Right renal pelvis (tissue), 4 donors: Measurements from ENCODE around the gene GRID1. TPM values are rescaled to one million over a fixed set of nuclear protein-coding genes. Genes with fewer than 3 reads are reported as not detected.
A peak's percentile ranks its signal among the peaks of the same experiment; 100 is the strongest.

Source experiments
- DNase-seq, 4 donors: peaks; one replicate each; pipeline ENCODE4 v3.0.0-alpha.2; 2013; ENCODE audit warnings: low read depth in 4 of 4, low spot score in 3 of 4, missing footprints in 1 of 4
- polyA plus RNA-seq, 4 donors: library from polyadenylated mRNA; unstranded; fragments of 120-200 nt; gene quantifications; one replicate each; pipeline ENCODE4 v1.2.1, GENCODE V29; 2013; ENCODE audit not compliant: insufficient read length in 4 of 4

The GRID1 gene
- polyA plus RNA-seq, 4 donors: 1.5 to 2.3 (median 2.1) TPM

DNA sequence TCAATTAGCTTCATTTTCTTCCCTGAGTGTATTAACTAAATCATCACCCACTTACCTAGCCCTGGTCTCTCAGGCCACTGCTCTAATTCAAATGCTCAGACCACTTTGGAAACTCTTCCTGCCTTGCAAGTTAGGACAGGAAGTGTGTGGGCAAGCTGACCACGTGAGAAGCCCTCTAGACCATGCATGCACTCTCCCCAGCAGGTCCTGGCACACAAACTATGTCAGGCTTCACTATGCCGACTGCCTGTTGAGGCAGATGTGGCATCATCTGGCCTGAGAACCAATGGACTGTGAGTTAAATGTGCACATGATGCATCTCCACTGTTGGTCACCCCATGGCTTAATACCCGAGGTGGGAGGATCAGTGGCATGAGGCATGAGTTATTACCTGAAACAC is 439.6 kb downstream of the GRID1 start:
- no peak for DNase-seq

DNA sequence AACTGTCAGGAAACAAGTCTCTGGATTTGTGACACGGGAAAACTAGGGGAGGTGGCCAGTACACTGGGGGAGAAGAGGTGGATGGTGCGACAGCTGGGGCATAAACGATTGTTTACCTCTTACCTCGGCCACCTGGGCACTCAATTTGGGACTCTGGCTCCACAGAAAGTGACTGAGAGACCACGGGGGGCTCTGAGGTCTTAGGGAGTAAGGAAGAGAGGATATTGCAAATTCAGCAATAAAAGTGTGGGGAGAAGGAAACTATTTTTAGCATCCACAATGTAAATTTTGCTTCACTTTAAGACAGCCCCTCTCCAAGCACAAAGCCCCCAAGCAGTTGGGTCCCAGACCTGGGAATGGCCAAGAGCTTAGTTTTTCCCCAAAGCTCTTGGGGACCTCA is 440.5 kb downstream of the GRID1 start:
- DNase-seq: no peak

DNA sequence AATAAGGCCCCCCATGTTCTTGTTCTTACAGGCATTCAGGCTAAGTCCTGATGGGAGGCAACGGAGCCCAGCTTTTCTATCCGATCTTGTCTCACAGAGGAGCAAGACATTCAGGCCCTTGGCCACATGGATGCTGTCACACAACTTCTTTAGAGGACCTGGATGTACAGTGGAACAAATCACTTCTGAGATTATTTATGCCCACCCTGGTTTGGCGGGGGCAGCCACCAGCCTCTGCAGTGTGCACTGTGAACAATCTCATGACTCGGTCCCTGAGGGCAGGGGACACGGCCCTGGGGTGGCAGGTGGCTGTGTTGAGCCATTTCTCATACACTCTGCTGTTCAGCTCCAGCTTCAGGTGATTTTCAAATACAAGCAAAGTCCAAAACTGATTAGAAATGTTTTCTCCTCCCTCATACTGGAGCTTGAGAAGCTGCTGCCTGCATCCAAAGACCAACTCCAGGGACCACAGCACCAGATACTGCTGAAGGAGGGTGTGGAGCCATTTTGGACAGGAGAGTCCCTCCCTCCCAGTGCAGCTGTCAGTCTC is 441.3 kb downstream of the GRID1 start:
- no peak for DNase-seq

DNA sequence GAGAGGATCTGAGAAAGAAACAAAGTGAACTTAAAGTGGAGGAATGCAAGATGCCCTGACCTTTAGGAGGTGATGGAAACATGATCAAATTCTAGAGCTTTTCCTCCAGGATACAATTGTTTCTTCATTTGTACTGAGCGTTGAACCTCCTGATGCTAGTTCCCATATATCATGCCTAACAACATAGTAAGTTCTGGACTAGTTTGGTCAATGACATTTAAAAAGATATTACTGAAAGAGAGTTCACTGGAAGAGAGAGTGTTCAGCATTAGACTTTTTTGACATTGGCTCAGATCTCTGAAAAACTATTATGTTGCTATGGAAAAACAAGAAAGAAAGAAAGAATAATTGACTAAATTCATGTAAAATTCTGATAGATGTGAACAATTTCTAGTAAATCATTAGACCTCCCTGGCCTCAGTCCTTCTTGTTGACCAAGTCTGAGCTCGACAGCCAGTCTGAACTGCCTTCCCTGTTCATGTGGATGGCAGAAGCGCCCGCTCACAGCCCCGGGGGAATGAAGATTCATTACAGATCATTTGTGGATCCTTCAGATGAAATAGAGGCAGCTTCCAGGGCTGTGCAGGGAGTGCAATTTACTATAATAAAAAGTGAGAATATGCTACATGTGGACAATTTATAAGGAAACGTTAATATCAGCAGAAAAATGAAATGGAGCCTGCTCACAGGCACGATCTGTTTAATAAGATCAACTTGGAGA is 442.1 kb downstream of the GRID1 start:
- DNase-seq: no peak

DNA sequence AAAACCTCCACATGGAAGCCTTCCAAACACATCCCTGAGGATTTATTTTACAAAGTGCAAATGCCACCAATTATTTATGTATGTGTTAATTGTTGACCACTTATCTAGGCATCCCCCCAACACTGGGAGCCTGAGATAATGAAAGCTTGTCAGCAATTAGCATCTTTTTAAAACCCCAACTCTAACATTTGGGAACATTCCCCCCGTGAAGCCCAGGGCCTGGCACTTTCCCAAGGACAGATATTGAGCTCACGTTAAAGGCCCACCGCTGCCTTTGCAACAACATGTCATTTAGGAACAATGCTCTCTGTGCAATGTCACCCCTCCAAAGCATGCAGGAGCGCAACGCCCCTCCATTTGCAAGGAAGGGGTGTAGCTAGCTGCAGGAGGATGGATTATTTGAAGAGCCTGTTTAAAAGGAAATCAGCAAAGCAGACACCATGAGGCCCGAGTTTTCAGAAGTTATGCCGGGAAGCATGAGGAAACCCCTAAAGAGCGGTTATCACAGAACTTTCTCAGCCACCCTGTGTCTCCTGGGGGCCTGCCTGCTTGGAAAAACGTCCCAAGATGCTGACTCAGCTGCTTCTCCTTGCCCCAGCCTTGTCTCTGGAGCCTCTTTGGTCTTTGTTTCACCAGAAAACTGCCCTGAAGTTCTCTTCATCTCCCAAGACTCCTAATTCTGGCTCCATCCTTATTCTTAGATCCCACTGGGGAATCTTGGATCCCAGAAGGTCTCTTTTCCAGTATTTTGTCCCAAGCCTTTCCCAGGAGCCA is 444.1 kb downstream of the GRID1 start:
- DNase-seq: no peak

DNA sequence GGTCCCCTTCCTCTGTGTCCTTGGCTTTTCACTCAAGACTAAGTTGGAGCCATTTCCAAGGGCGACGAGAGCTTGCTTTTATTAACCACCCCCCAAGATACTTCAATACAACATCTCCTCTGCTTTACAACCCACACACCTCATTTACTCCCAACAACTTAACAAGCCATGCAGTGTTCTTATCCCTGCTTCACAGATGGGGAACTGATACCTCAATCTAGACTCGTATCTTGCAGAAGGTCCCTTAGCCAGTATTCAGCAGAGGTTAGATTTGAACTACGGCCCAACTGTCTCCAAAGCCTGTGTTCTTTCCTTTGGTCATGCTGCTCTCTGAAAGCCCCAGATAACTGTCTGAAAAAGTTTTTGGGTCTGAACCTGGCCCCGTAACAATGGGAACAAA is 444.8 kb downstream of the GRID1 start:
- DNase-seq: no peak

DNA sequence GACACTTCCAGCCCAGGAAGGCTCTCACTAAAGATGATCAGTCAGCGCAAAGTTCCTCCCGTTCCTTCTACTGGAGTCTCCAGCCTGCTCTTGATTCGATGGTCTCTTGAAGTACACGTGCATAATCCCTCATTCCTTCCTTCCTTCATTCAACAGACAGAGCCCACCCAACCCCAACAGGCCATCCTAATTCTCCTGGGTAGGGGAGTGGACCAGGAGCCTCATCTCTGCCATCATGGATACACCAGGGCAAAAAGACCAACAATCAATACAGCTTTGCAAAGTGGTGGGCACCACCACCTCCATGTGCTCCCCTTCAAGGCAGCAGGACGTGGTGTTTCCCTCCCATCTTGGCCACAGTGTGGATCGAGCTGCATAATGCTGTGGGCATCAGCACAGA is 446.3 kb downstream of the GRID1 start:
- no peak for DNase-seq

DNA sequence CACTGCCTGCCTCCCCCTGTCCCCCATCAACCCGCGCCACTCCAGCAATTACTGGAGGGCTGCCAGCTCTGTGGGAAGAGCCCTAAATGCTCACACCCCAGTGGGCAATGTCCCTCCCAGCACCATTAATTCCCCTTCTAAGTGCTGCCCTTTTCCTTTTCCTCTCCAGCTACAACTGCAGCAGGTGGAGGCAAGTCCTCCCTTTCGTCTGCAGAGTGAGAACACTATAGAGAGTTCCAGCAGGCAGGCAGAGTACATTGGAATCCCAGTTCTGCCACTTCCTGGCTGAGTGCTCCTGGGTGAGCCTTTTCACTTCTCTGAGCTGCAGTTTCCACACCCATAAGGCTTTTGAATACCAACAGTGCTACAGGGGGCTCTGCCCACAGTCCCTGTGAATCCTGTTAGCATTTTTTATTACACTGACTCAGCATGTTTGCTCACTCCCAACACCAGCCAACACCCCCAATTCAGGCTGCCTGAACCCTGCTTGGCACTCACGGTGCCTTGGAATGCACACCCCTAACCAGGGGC is 447.0 kb downstream of the GRID1 start:
- no peak for DNase-seq

DNA sequence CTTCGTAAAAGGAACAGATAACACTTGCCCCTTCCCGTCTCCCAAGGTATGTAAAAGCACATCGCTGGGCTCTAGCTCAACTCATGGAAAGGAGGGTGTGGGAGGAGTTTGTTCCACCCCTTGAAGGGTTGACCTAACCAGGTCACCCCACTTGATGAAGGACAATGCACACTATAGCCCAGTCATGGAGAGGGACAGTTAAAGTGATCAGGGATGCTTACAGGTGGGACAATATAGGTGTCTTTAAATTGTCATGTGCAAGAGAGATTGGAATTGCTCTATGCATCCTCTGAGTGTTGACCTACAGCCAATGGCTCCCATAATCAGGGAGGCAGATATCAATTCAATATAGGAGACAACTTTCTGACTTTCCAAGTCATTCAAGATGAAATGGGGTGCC is 448.2 kb downstream of the GRID1 start:
- DNase-seq: no peak

DNA sequence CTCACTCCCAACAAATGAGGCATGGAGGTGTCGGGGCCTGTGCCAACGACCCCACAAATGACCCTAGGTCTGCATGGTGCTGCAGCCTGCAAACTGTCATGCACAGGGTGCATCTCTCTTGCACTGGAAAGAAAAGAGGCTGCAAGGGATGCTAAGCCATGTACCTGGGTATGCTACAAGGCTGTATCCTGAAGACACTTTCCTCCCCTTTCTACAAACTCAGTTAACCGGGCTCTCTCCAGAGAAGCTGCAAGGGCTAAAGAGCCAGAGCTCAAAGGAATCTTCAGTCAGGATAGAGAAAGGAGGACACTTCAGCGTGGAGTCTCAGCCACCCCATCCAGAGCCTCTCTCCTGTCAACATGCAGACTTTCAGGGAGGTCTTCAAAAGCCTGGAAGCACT is 449.0 kb downstream of the GRID1 start:
- DNase-seq: no peak

DNA sequence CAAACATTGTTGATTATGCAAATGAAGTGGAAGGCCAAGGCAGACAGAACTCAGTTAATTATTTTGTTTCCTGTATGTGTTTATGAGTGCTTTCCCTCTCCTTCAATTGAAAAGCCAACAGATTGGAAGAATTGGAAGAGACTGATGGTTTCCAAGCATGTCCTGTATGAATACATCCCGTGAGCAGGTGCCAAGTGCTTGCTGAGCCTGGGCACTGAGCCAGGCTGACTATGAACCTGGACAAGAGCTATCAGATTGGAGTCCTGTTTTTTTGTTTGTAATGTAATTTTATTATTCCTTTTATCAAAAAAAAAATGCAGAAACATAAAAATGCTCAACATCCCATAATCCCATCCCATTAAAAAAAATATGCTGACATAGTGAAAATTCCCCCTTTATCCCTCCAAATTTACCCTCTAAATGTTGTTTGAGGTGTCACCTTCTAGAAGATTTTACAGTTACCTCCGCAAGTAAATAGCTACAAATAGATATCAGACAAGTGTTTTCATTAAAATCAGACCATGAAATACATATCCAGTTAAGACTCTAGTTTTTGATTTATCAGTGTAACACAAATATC is 449.5 kb downstream of the GRID1 start:
- no peak for DNase-seq

DNA sequence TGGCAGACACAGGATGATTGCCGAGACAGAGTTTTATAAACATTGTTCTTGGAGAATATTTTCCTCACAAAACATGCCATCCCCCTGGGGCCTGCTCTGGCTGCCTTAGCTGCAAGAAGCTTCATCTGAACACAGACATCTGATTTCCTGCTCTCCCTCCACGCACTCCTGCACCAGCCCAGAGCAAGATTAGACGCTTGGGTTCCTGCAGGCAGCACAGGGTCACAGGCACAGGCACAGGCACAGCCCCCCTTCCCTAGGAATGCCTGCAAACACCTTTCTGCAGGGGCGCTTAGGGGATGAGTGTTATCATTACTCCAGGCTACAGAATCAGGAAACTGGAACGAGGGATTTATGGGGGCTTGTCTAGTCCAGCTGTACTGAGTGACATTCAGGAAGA is 450.3 kb downstream of the GRID1 start:
- peak in 1 of 4 donors; percentile 20 for DNase-seq

DNA sequence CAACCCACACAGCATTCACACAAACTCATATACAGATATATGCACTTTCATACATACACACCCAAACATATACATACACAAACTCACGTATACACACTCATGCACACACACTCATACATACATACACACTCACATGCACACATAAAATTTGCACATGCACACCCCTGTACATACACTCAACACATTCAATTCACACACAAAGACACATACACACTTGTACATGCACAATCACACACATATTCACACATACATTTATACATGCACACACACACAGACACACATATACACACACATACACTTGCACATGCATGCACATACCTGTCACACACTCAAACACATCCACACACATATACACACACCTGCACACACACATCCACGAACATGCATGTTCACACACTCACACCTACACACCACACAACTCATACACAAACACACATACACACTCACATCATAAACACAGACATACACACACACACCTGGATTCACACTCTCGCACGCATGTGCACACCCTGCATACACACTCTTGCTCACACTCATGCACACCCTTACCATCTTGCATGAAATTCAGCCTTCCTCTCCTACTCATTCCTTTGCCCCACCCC is 451.2 kb downstream of the GRID1 start:
- DNase-seq: no peak

DNA sequence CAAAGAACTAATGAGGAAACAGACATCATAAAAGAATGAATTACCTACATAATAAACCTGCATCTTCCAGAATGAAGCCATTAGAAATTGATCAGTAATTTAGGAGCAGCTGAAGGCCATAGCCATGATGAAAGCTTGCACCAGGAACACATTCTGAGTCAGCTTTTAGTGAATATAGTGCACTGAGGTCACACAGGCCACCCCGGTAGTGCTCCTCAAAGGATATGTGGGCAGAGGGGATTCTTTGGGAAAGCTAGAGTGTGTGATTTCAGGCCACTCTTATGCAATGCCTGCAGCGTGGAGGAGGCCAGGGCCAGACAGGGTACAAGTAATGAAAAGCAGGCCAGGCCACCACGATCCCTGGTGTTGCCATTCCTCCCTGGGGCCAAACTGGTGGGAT is 451.9 kb downstream of the GRID1 start:
- DNase-seq: no peak

DNA sequence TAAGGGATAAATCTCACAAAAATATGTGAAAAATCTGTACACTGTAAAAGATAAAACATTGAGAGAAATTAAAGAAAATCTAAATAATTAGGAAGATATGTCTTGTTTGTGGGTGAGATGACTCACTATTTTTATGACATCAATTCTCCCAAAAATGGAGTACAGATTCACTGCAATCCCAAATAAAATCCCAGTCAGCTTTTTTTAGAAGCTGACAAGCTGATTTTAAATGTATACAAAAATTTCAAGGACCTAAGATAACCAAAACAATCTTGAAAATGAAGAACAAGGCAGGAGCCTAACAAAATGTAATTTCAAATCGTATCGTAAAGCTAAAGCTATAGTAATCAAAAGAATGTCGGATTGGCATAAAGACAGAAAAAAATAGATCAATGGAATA is 458.1 kb downstream of the GRID1 start:
- DNase-seq: no peak

DNA sequence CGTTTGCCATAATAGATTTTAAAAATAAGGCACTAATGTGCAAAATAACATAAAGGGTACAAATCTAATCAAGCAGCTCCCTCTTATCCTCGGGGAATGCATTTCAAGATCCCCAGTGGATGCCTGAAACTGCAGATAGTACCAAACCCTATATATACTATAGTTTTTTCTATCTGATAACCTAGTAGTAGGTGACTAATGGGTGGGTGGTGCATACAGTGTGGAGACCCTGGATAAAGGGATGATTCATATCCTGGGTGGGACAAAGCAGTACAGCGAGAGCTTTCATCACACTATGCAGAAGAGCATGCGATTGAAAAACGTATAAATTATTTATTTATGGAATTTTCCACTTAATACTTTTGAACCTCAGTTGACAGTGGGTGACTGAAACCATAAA is 464.5 kb downstream of the GRID1 start:
- no peak for DNase-seq

DNA sequence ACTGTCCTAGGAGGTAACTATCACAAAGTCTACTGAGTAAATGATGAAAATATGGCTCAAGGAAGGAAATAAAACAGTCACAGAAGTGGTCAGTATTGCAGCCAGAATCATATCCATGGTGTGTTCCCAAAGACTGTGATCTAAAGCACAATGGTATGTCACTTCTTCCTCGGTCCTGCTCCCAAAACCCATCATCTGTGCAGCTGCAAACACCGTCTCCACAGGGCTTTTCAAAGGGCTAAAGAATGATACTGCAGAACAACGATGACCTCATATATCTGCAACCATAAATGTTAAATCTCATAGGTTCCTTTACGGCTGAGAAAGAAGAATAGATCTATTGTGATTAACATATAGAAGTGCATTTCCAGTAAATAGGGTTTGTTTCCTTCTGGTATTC is 465.0 kb downstream of the GRID1 start:
- no peak for DNase-seq

DNA sequence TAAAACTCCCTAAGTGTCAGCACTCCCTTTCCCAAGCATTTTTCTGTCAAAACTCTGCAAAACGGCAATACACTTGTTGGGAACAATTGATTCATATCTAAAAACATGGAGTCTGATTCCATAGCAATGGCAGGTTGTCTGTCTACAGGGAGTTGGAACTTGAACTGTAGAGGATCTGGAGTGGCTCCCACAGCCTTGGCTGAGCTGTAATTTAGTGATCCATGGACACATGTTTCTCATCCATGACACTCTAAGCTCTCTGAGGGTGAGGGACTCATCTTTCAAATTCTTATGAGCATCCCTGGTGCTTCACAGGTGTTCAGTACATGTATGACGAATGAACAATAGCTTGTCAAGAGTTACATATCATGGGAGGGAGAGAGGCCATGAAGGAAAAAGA is 466.1 kb downstream of the GRID1 start:
- DNase-seq: no peak

DNA sequence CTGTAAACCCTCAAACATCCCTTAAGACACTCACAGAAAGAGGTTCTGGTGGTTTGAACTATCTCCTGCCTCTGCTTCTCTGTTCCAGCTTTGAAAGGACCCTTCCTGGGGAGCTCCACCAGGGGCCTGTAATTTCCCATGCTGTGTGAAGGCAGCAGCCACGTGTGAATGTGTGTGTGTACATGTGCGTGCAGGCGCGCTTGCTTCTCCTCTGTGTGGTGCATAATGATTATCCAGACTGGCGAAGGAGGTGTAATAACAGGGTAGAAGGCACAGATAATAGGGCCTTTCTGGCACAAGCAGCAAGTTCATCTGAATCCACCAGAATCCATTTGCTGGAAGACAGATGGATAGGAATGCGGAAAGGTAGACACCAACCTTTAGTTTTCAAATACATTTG is 466.5 kb downstream of the GRID1 start:
- no peak for DNase-seq

DNA sequence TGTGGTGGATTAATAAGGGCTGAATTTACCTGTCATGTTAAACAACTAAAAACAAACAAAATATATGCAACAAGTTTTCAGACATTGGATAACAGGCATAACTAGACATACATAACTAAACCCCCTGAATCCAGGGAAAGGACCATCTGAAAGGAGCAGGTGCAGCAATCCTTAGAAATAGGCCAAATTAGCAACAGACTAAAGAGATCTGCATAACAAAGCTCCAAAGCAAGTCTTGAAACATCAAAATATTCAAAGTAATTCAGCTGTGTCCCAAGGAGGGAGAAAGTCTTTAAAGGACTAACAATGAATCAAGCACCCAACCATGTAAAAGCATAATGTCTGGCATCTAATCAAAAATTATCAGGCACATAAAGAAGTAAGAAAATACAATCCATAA is 475.1 kb downstream of the GRID1 start:
- DNase-seq: no peak

DNA sequence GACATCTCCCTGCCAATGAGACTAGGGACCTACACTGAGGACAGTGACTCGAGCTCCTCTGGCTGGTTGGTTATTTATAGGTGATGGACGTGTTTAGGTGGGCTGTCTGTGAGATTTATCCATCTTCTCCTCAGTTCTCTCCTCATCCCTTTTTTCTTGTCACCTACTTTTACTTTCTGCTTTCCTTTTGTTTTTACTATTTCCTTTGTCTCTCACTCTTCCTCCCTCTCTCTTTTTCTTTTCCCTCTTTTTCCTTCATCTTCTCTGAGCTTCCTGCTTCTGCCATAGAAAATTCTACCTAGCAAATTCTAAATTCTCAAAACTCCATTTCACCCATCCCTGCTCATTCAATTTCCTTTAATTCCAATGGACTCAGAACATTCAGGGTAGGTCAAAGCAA is 478.0 kb downstream of the GRID1 start:
- DNase-seq: no peak
